GM12872 (cell line): ENCODE data around the gene KCNQ1OT1.

ENCODE experiments used
- TF ChIP-seq, protein P1 (sequence below): IDR thresholded peaks from 3 replicates; pipeline ENCODE4 v1.5.1; 2011; ENCODE audit warnings: low read depth, mild to moderate bottlenecking, low read length, moderate library complexity; ENCODE audit not compliant: insufficient read depth

Gene KCNQ1OT1

DNA sequence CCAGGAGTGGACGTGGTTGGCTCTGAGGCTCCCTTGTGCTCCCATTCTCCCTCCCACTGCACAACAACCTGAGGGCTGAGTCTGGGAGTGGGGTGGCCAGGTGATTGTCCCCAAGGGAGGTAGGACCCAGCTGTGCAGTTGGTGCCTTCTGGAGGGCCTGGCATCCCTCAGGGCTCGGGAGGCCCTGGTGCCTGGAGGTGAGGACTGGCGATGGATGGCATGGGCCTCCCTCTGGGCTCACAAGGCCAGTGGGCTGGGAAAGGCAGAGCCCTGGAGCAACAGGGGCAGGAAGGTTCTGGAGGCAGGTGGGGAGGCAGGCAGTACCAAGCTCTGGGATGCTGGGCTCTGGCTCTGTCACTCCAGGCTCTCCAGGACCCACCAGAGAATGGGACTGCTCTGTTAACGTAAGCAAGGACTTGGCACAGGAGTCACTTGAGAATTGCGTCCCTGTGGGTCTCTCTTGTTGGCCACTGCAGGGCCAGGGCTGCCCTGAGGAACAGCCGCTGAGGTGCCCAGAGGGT, 114.2 kb downstream of the KCNQ1OT1 start:
- TF ChIP-seq, protein P1, sequence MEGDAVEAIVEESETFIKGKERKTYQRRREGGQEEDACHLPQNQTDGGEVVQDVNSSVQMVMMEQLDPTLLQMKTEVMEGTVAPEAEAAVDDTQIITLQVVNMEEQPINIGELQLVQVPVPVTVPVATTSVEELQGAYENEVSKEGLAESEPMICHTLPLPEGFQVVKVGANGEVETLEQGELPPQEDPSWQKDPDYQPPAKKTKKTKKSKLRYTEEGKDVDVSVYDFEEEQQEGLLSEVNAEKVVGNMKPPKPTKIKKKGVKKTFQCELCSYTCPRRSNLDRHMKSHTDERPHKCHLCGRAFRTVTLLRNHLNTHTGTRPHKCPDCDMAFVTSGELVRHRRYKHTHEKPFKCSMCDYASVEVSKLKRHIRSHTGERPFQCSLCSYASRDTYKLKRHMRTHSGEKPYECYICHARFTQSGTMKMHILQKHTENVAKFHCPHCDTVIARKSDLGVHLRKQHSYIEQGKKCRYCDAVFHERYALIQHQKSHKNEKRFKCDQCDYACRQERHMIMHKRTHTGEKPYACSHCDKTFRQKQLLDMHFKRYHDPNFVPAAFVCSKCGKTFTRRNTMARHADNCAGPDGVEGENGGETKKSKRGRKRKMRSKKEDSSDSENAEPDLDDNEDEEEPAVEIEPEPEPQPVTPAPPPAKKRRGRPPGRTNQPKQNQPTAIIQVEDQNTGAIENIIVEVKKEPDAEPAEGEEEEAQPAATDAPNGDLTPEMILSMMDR: no peak

DNA sequence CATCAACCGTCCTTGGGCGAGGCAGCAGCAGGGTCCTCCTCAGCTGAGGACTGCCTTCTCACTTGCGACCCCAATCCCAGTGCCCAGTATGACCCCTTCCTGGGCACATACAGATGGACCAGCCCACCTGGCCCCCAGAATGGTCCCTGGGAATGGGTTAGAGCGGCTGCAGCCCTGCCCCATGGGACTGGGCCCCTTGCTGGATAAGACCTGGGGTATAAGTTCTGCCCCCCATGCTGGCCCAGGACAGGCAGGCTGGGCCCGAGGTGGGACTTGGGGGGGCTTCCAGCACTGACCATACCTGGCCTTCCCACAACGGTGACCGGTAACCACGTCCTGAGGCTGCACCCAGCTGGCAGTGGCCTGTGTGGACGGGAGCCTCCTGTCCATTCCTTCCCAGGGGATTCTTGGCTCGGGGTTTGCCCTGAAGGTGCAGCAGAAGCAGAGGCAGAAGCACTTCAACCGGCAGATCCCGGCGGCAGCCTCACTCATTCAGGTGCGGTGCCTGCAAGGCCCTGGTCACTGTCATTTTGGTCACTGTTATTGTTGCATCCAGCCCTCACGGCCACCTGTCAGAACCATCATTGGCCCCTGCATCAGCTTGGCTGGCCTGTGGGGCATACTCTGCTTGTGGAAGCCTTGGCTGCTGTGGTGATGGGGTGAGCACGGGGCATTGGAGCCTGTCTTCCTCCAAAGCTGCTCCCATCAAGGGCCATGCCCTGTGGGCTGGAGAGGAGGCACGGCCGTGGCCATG, 114.8 kb downstream of the KCNQ1OT1 start:
- TF ChIP-seq, protein P1: no peak

DNA sequence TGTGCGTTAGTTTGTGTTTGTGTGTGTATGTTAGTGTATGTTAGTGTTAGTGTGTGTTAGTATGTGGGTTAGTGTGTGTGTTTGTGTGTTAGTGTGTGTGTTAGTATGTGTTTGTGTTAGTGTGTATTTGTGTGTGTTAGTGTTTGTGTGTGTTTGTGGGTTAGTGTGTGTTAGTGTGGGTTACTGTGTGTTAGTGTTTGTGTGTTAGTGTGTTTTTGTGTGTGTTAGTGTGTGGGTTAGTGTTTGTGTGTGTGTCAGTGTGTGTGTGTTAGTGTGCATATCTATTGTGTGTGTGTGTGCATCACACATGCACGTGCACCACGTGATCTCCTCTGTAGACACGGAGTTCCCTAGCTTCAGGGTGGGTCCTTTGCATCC, 115.4 kb downstream of the KCNQ1OT1 start:
- TF ChIP-seq, protein P1: no peak

DNA sequence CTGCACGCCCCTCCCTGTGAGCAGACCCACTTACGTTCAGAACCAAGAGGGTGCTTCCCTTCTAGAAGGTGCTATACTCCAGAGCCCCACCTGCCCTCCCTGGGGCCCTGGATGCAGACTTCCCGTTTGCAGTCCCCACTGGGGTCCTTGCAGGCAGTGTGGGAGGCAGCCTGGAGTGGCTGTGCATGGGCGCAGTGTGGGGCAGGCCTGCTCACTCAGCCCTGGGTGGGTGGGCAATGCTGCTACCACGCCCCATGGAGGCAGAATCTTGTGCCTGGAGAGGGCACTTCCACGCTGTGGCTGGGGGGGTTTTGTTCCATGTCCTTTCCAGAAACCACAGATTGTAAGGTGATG, 116.2 kb downstream of the KCNQ1OT1 start:
- TF ChIP-seq, protein P1: no peak

DNA sequence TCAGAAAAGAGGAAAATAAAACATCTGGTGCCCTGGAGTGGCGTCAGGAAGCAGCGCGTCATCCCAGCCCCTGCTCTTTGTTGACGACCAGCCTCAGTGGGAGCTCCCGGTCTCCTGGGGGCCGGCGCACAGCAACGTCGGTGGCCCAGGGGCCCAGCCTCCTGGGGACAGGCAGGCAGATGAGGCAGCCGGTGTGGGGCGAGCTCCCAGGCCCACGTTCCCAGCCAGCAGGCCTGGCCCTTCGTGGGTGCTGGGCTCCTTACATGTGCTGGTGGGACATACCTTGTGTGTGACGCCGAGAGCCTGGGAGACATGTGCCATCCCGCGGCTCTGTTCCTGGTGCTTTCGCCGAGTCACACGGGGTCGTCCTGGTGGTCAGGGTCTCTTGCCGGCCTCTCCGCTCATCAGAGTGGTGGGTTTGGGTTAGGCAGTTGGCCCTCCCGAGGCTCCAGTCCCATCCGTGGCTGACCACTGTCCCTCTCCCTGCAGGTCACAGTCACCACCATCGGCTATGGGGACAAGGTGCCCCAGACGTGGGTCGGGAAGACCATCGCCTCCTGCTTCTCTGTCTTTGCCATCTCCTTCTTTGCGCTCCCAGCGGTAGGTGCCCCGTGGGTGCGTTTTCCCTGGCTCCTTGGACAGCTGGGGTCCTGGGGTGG, 116.7 kb downstream of the KCNQ1OT1 start:
- TF ChIP-seq, protein P1: no peak

DNA sequence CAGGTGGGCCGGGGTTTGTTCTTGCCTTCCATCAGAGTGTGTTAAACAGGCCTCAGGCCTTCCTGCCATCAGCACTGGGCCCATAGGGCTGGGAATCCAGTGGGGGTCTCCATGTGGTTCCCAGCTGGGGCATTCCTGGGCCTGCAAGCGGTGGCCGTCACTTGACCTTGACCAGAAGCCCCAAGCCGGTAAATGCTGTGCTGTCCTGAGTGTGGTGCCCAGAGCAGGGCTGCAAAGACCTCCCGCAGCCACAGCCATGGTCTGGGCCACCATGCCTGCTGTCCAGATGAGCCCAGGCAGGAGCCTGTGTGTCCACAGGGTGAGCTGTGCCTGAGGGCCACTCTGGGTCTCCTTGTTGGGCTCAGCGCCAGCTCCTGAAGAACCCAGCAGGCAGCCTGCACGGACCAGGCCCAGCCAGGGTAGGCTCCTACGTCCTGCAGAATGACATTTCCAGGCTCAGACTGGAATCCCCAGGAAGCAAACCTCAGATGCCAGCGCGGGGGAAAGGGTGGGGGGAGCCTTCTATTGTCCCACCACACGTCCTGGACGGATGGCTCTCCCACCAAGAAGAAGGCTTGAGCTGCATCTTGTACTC, 117.3 kb downstream of the KCNQ1OT1 start:
- TF ChIP-seq, protein P1: no peak

DNA sequence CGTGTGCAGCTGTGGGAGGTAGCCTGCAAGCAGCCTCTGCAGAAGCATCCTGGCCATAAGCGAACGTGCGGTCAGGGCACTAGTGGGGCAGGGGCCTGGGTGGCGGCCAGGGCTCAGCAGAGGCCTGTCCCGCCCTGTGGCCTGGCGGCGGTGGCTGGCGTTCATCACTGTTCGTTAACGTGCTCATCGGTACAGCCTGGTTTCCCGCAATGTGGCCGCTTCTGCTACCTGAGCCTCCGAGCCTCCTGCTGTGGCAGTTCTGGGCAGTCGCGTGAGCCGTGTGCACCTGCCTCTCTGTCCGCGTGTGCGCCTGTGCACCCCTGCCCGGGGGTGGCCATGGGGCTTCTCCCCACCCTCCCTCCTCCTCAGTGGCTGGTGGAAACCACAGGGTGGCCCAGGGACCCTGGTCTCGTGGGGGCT, 117.9 kb downstream of the KCNQ1OT1 start:
- TF ChIP-seq, protein P1: no peak
